Keratinocyte (primary cell): Measurements from ENCODE around the gene BSDC1. TPM values are rescaled to one million over a fixed set of nuclear protein-coding genes. Genes with fewer than 3 reads are reported as not detected.

Experiments used
- DNase-seq: peaks from one replicate; pipeline ENCODE4 v3.0.0-alpha.2; 2011; ENCODE audit warnings: low read depth, missing footprints, low spot score
- FAIRE-seq: peaks from 2 replicates; lab custom pipeline; 2011; peaks lifted over from hg19 to GRCh38; lab: Jason Lieb, UNC
- H2AFZ ChIP-seq: 2 replicates; pipeline ENCODE4 v1.6.0; 2012; ENCODE audit warnings: low read length, control low read depth, inconsistent platforms; ENCODE audit not compliant: control insufficient read depth
- H3K27ac ChIP-seq: 2 replicates; pipeline ENCODE4 v1.5.1; 2011; ENCODE audit warnings: low read length; ENCODE audit not compliant: control insufficient read depth, insufficient read depth
- H3K27me3 ChIP-seq: 3 replicates; pipeline ENCODE4 v1.6.0; 2011; ENCODE audit warnings: low read length; ENCODE audit not compliant: control insufficient read depth, insufficient read depth; ENCODE audit errors: extremely low read depth
- H3K36me3 ChIP-seq, 2 experiments: 2 replicates in 1 of 2; 3 replicates in 1 of 2; pipeline ENCODE4 v1.5.1; 2011; ENCODE audit warnings: low read length in 2 of 2, mild to moderate bottlenecking in 1 of 2; ENCODE audit not compliant: control insufficient read depth in 2 of 2, insufficient read depth in 2 of 2; ENCODE audit errors: extremely low read depth in 1 of 2
- H3K4me1 ChIP-seq: 3 replicates; pipeline ENCODE4 v1.5.1; 2011; ENCODE audit warnings: low read length; ENCODE audit not compliant: control insufficient read depth, insufficient read depth; ENCODE audit errors: extremely low read depth
- H3K4me2 ChIP-seq: 3 replicates; pipeline ENCODE4 v1.6.0; 2011; ENCODE audit warnings: low read depth, low read length; ENCODE audit not compliant: control insufficient read depth, insufficient read depth; ENCODE audit errors: extremely low read depth
- H3K4me3 ChIP-seq, 3 experiments: fragments of 200-600 bp in 1 of 3; sonication (generic) in 1 of 3; 2 replicates in 2 of 3; 3 replicates in 1 of 3; pipeline ENCODE4 v1.5.1; 2011 to 2016; ENCODE audit warnings: low read length in 3 of 3, mild to moderate bottlenecking in 3 of 3, control low read depth in 2 of 3, inconsistent platforms in 1 of 3, low read depth in 1 of 3, mixed read lengths in 1 of 3, mixed run types in 1 of 3, moderate library complexity in 1 of 3; ENCODE audit not compliant: control insufficient read depth in 2 of 3, insufficient read depth in 2 of 3; ENCODE audit errors: extremely low read depth in 1 of 3
- H3K79me2 ChIP-seq: 2 replicates; pipeline ENCODE4 v1.6.0; 2012; ENCODE audit warnings: low read length; ENCODE audit not compliant: control insufficient read depth, insufficient read depth
- H3K9ac ChIP-seq: 3 replicates; pipeline ENCODE4 v1.6.0; 2011; ENCODE audit warnings: low read length; ENCODE audit not compliant: control insufficient read depth, insufficient read depth; ENCODE audit errors: extremely low read depth
- H3K9me1 ChIP-seq: 3 replicates; pipeline ENCODE4 v1.6.0; 2011; ENCODE audit warnings: low read length; ENCODE audit not compliant: control insufficient read depth, insufficient read depth; ENCODE audit errors: extremely low read depth
- H3K9me3 ChIP-seq: 2 replicates; pipeline ENCODE4 v1.5.1; 2012; ENCODE audit warnings: low read depth, low read length; ENCODE audit not compliant: control insufficient read depth
- H4K20me1 ChIP-seq: 3 replicates; pipeline ENCODE4 v1.6.0; 2011; ENCODE audit warnings: low read length; ENCODE audit not compliant: control insufficient read depth, insufficient read depth; ENCODE audit errors: extremely low read depth
- CTCF ChIP-seq, 3 experiments: IDR thresholded peaks in 1 of 3; conservative IDR thresholded peaks in 1 of 3; optimal IDR thresholded peaks in 1 of 3; 2 replicates in 2 of 3; 3 replicates in 1 of 3; pipeline versions ENCODE3 to v1.5.1; 2011; ENCODE audit warnings: low read length in 3 of 3, mild to moderate bottlenecking in 3 of 3, moderate library complexity in 2 of 3, control low read depth in 1 of 3, inconsistent platforms in 1 of 3; ENCODE audit not compliant: insufficient read depth in 2 of 3; ENCODE audit errors: extremely low read depth in 1 of 3
- EZH2 ChIP-seq: IDR thresholded peaks from one replicate; pipeline ENCODE4 v1.6.1; 2012; ENCODE audit warnings: inconsistent platforms, mild to moderate bottlenecking, low read length, moderate library complexity
- dilution Hi-C: fragments of 300-500 bp; cut with MboI; formaldehyde crosslinking; loops from one replicate; pipeline ENCODE4 v1.7.0; 2020; ENCODE audit warnings: low sequenced_read_pairs; ENCODE audit not compliant: extremely low pct_ligation_motif_present
- polyA plus RNA-seq, 5 experiments: library from polyadenylated mRNA; depleted of rRNA in 3 of 5; stranded (reverse) in 3 of 5; stranded (forward) in 1 of 5; unstranded in 1 of 5; fragments of >200 nt; gene quantifications; 1 replicate in 1 of 5; 2 replicates in 3 of 5; 3 replicates in 1 of 5; pipeline versions ENCODE4 v1.2.1 to v1.2.3, GENCODE V29; 2011 to 2012; ENCODE audit warnings: missing spikeins in 2 of 5, low read depth in 1 of 5, low replicate concordance in 1 of 5

The BSDC1 gene
- polyA plus RNA-seq, 1 donor (not counting 4 experiments of a cell fraction or from before 2014, with no cell fraction given), result 38.1 TPM

GRCh38 chr1:32377541-32378220, 16.6 kb downstream of the BSDC1 start:
- dilution Hi-C loops, result no loop called here
- Histone ChIP-seq H3K4me2 (no peak overlapping the region), H3K9ac (no peak overlapping the region), H3K79me2 (no peaks in the 10 kb centered on the region), H2AFZ (no peak overlapping the region), H3K9me1 (no peaks in the 10 kb centered on the region), H3K27ac (no peak overlapping the region), H3K9me3 (no peaks in the 10 kb centered on the region), H3K27me3 (no peaks in the 10 kb centered on the region), H4K20me1 (no peaks in the 10 kb centered on the region), H3K4me3 (no peak overlapping the region), H3K4me1 (no peaks in the 10 kb centered on the region), H3K36me3 (peaks cover 43 to 57% of the 10 kb centered on the region in 2 experiments)
- no peak for TF ChIP-seq CTCF (optimal IDR thresholded peaks at IDR 0.05 in 1 of 3, IDR thresholded peaks at IDR 0.05 in 1 of 3, conservative IDR thresholded peaks at IDR 0.05 in 1 of 3; ENCODE audit: extremely low read depth in 1 of 3, insufficient read depth in 2 of 3, low read length in 3 of 3)
- TF ChIP-seq EZH2, result no peak
- FAIRE-seq, result no peak
- no peak for DNase-seq

GRCh38 chr1:32376199-32376598, 18.0 kb downstream of the BSDC1 start:
- H3K4me1 ChIP-seq, result no peaks in the 10 kb centered on the region
- no peak overlapping the region for H3K27ac ChIP-seq
- H2AFZ ChIP-seq, result no peak overlapping the region
- TF ChIP-seq CTCF (optimal IDR thresholded peaks at IDR 0.05 in 1 of 3, IDR thresholded peaks at IDR 0.05 in 1 of 3, conservative IDR thresholded peaks at IDR 0.05 in 1 of 3; ENCODE audit: extremely low read depth in 1 of 3, insufficient read depth in 2 of 3, low read length in 3 of 3), result no peak
- no peak for TF ChIP-seq EZH2
- H3K4me2 ChIP-seq, result no peak overlapping the region
- no peak overlapping the region for H3K4me3 ChIP-seq
- dilution Hi-C loops, result no loop called here
- FAIRE-seq (no peak), DNase-seq (no peak)
- H4K20me1 ChIP-seq, result no peaks in the 10 kb centered on the region
- H3K9ac ChIP-seq, result no peak overlapping the region
- H3K79me2 ChIP-seq, result no peaks in the 10 kb centered on the region
- H3K27me3 ChIP-seq, result no peaks in the 10 kb centered on the region
- H3K9me1 ChIP-seq, result no peaks in the 10 kb centered on the region
- peaks cover 52 to 62% of the 10 kb centered on the region in 2 experiments for H3K36me3 ChIP-seq
- H3K9me3 ChIP-seq, result no peaks in the 10 kb centered on the region
